ENCODE results near the gene ARFGAP1. TPM values are rescaled to one million over a fixed set of nuclear protein-coding genes. Genes with fewer than 3 reads are reported as not detected.
"Not testable (repeated sequence)": the region's sequence is repeated elsewhere in the genome, so short reads cannot be mapped to it uniquely, and the experiment has no call there.

Gene ARFGAP1
- polyA plus RNA-seq, 12 donors = 60.2 to 117 (median 69.1) TPM; not detected in 1

GRCh38 chr20:63238514-63239125, 34.0 kb upstream of the ARFGAP1 start:
- no peak for DNase-seq

GRCh38 chr20:63239431-63239830, 33.2 kb upstream of the ARFGAP1 start:
- no peak for DNase-seq

- DNase-seq = no peak
These were observed 32.6 kb upstream of the ARFGAP1 start for GRCh38 chr20:63240004-63240403.

- no peak for DNase-seq
These were observed 31.3 kb upstream of the ARFGAP1 start for GRCh38 chr20:63241272-63241671.

GRCh38 chr20:63242736-63243135, 29.9 kb upstream of the ARFGAP1 start:
- DNase-seq = no peak

GRCh38 chr20:63243604-63244247, 28.9 kb upstream of the ARFGAP1 start:
- no peak for DNase-seq

- DNase-seq = no peak
These were observed 28.1 kb upstream of the ARFGAP1 start for GRCh38 chr20:63244468-63244867.

- no peak for DNase-seq
These were observed 25.9 kb upstream of the ARFGAP1 start for GRCh38 chr20:63246490-63247288.

GRCh38 chr20:63247671-63248228, 24.9 kb upstream of the ARFGAP1 start:
- DNase-seq = no peak

GRCh38 chr20:63248835-63249591, 23.6 kb upstream of the ARFGAP1 start:
- no peak for DNase-seq

- no peak for DNase-seq
These were observed 22.7 kb upstream of the ARFGAP1 start for GRCh38 chr20:63249891-63250290.

- DNase-seq = not testable (repeated sequence)
These were observed 21.3 kb upstream of the ARFGAP1 start for GRCh38 chr20:63251350-63251749.

- no peak for DNase-seq
These were observed 20.3 kb upstream of the ARFGAP1 start for GRCh38 chr20:63252284-63252711.

- DNase-seq = no peak
These were observed 19.6 kb upstream of the ARFGAP1 start for GRCh38 chr20:63253065-63253437.

GRCh38 chr20:63253438-63254231, 19.0 kb upstream of the ARFGAP1 start:
- peak; percentile 43 for DNase-seq

GRCh38 chr20:63254232-63254605, 18.4 kb upstream of the ARFGAP1 start, which contains the start of gene NKAIN4:
Gene NKAIN4, minus strand, starts transcription at chr20:63254463. Its CDS starts 13 bp downstream, at chr20:63254450.
- DNase-seq = no peak

- no peak for DNase-seq
These were observed 17.8 kb upstream of the ARFGAP1 start for GRCh38 chr20:63254606-63255384.

- DNase-seq = no peak
These were observed 16.5 kb upstream of the ARFGAP1 start for GRCh38 chr20:63255931-63256704.

GRCh38 chr20:63256954-63257353, 15.7 kb upstream of the ARFGAP1 start:
- DNase-seq = no peak

Data from muscle of arm (tissue), 12 donors.